LHCN-M2 (cell line): ENCODE data around the gene JMJD1C. TPM values are rescaled to one million over a fixed set of nuclear protein-coding genes. Genes with fewer than 3 reads are reported as not detected.

ENCODE experiments used
- DNase-seq: peaks from one replicate; pipeline ENCODE4 v3.0.0-alpha.2; 2012; ENCODE audit warnings: low read depth
- total RNA-seq: library from RNA; depleted of rRNA; stranded (reverse); fragments of >200 nt; gene quantifications from 2 replicates; pipeline ENCODE4 v1.2.3, GENCODE V29; 2014

Gene JMJD1C
- total RNA-seq, 1 experiment from 2014 or later, result 149 TPM

GRCh38 chr10:63438506-63439498 lies 27.0 kb downstream of the JMJD1C start:
- no peak for DNase-seq

- peak; percentile 18 for DNase-seq
Measured at GRCh38 chr10:63437116-63437949, 28.4 kb downstream of the JMJD1C start.

GRCh38 chr10:63436225-63436624 lies 29.6 kb downstream of the JMJD1C start:
- no peak for DNase-seq

- DNase-seq, result no peak
Measured at GRCh38 chr10:63434866-63435854, 30.6 kb downstream of the JMJD1C start.

GRCh38 chr10:63431962-63432797 lies 33.6 kb downstream of the JMJD1C start:
- DNase-seq, result peak; percentile 26

GRCh38 chr10:63430999-63431356 lies 34.8 kb downstream of the JMJD1C start:
- DNase-seq, result no peak

- DNase-seq, result peak; percentile 66
Measured at GRCh38 chr10:63430091-63430998, 35.4 kb downstream of the JMJD1C start.

GRCh38 chr10:63429281-63429680 lies 36.5 kb downstream of the JMJD1C start:
- DNase-seq, result peak; percentile 80

GRCh38 chr10:63427013-63427412 lies 38.8 kb downstream of the JMJD1C start:
- no peak for DNase-seq

GRCh38 chr10:63425512-63425911 lies 40.3 kb downstream of the JMJD1C start:
- no peak for DNase-seq

GRCh38 chr10:63424576-63424975 lies 41.2 kb downstream of the JMJD1C start:
- no peak for DNase-seq

- no peak for DNase-seq
Measured at GRCh38 chr10:63423494-63423893, 42.3 kb downstream of the JMJD1C start.

GRCh38 chr10:63421591-63421990 lies 44.2 kb downstream of the JMJD1C start:
- no peak for DNase-seq

GRCh38 chr10:63416376-63416775 lies 49.4 kb downstream of the JMJD1C start:
- no peak for DNase-seq

GRCh38 chr10:63415640-63416244 lies 50.0 kb downstream of the JMJD1C start:
- DNase-seq, result no peak

- DNase-seq, result peak; percentile 40
Measured at GRCh38 chr10:63414481-63415260, 51.1 kb downstream of the JMJD1C start.

GRCh38 chr10:63413429-63413828 lies 52.3 kb downstream of the JMJD1C start:
- DNase-seq, result no peak

- no peak for DNase-seq
Measured at GRCh38 chr10:63412304-63412703, 53.5 kb downstream of the JMJD1C start.
